K562 (cell line): Measurements from ENCODE around the gene DYSF. TPM values are rescaled to one million over a fixed set of nuclear protein-coding genes. Genes with fewer than 3 reads are reported as not detected.

ENCODE experiments used
- ATAC-seq: fragments of 200-7000 bp; cut with Tn5 transposase; 3 replicates; pipeline ENCODE4 v1.9.1; 2020; ENCODE audit warnings: moderate library complexity
- BruUV-seq: library from RNA; stranded (reverse); fragments of 400-500 nt; replicated peaks from 2 replicates; lab custom pipeline; 2021; lab: Mats Ljungman, UMichigan
- CTCF ChIA-PET: fragments of 300-600 bp; formaldehyde crosslinking; extraction: SDS; loops from one replicate; lab custom pipeline; 2021; ENCODE audit warnings: low intra/inter-chr PET ratio; lab: Yijun Ruan, JAX
- POLR2A ChIA-PET: fragments of 300-600, 350-650 bp; sonication (Branson Sonifier 250); formaldehyde crosslinking; extraction: SDS; loops from one replicate; lab custom pipeline; 2021; ENCODE audit warnings: antibody characterized with exemption, inconsistent platforms; lab: Yijun Ruan, JAX
- DNase-seq, 4 experiments: peaks; one replicate each; pipeline versions ENCODE4 v3.0.0 to v3.0.0-alpha.2; 2011 to 2018; ENCODE audit warnings: low spot score in 3 of 4, mixed read lengths in 3 of 4; ENCODE audit errors: extremely low read depth in 1 of 4
- FAIRE-seq: peaks from 2 replicates; lab custom pipeline; 2011; peaks lifted over from hg19 to GRCh38; lab: Jason Lieb, UNC
- H2AFZ ChIP-seq: 2 replicates; pipeline ENCODE4 v1.6.0; 2011; ENCODE audit warnings: low read depth, low read length, control low read depth, inconsistent platforms
- H3K27ac ChIP-seq: fragments of 200-600 bp; 3 replicates; pipeline ENCODE4 v1.8.0; 2011; ENCODE audit warnings: low read depth, mild to moderate bottlenecking, control low read depth, inconsistent platforms, low read length, moderate library complexity, mixed read lengths; ENCODE audit errors: extremely low read depth
- H3K27me3 ChIP-seq, 2 experiments: fragments of 300-600 bp in 1 of 2; 2 replicates in 1 of 2; 3 replicates in 1 of 2; pipeline versions ENCODE4 v1.6.0 to v1.8.0; 2011; ENCODE audit warnings: inconsistent platforms in 2 of 2, low read length in 2 of 2, mild to moderate bottlenecking in 1 of 2, mixed read lengths in 1 of 2, moderate library complexity in 1 of 2; ENCODE audit not compliant: control insufficient read depth in 2 of 2, insufficient read depth in 2 of 2
- H3K36me3 ChIP-seq: fragments of 300-600 bp; 3 replicates; pipeline ENCODE4 v1.8.0; 2011; ENCODE audit warnings: mild to moderate bottlenecking, low read length, inconsistent platforms; ENCODE audit not compliant: control insufficient read depth, insufficient read depth
- H3K4me1 ChIP-seq, 2 experiments: fragments of 200-600 bp in 1 of 2; replicated peaks in 1 of 2; 2 replicates in 1 of 2; 3 replicates in 1 of 2; pipeline versions ENCODE4 v1.5.1 to v1.8.0; 2011; ENCODE audit warnings: inconsistent platforms in 2 of 2, low read length in 2 of 2, mild to moderate bottlenecking in 1 of 2, mixed read lengths in 1 of 2, moderate library complexity in 1 of 2; ENCODE audit not compliant: control insufficient read depth in 2 of 2, insufficient read depth in 2 of 2
- H3K4me2 ChIP-seq: 2 replicates; pipeline ENCODE4 v1.6.1; 2011; ENCODE audit warnings: low read length, control low read depth, inconsistent platforms, mixed read lengths; ENCODE audit not compliant: insufficient read depth
- H3K4me3 ChIP-seq: fragments of 200-600 bp; sonication (generic), shearing (Covaris generic); 2 replicates; pipeline ENCODE4 v1.5.1; 2016; ENCODE audit warnings: control low read depth, inconsistent platforms
- H3K79me2 ChIP-seq: fragments of 200-600 bp; 3 replicates; pipeline ENCODE4 v1.8.0; 2011; ENCODE audit warnings: low read length, inconsistent platforms; ENCODE audit not compliant: control insufficient read depth, insufficient read depth
- H3K9ac ChIP-seq, 2 experiments: 2 replicates each; pipeline versions ENCODE4 v1.6.0 to v1.6.1; 2011; ENCODE audit warnings: low read depth in 2 of 2, low read length in 2 of 2, control low read depth in 1 of 2, inconsistent platforms in 1 of 2, mild to moderate bottlenecking in 1 of 2, mixed read lengths in 1 of 2; ENCODE audit not compliant: insufficient read depth in 1 of 2
- H3K9me1 ChIP-seq: one replicate; pipeline ENCODE4 v1.6.0; 2011; ENCODE audit warnings: inconsistent platforms, mild to moderate bottlenecking, low read length, moderate library complexity; ENCODE audit not compliant: control insufficient read depth, insufficient read depth
- H3K9me3 ChIP-seq: replicated peaks from 2 replicates; pipeline ENCODE4 v1.5.1; 2011; ENCODE audit warnings: low read depth, low read length, inconsistent platforms; ENCODE audit not compliant: control insufficient read depth, insufficient read depth
- H4K20me1 ChIP-seq: replicated peaks from 2 replicates; pipeline ENCODE4 v1.6.1; 2011; ENCODE audit warnings: low read length, inconsistent platforms, mixed read lengths; ENCODE audit not compliant: control insufficient read depth, insufficient read depth
- ATF7 ChIP-seq: fragments of 450-650 bp; IDR thresholded peaks from 2 replicates; pipeline ENCODE4 v1.7.1; 2014; ENCODE audit warnings: mild to moderate bottlenecking, moderate library complexity
- HCFC1 ChIP-seq: IDR thresholded peaks from 2 replicates; pipeline ENCODE4 v1.6.1; 2012; ENCODE audit warnings: low read depth, low read length, improper control_type of control experiment
- KAT2B ChIP-seq: IDR thresholded peaks from one replicate; pipeline ENCODE4 v1.6.1; 2012; ENCODE audit warnings: low read depth, mild to moderate bottlenecking, control low read depth, inconsistent platforms, low read length, moderate library complexity
- LEF1 ChIP-seq: fragments of 450-650 bp; IDR thresholded peaks from 2 replicates; pipeline ENCODE4 v1.6.1; 2016; ENCODE audit warnings: mild to moderate bottlenecking
- NELFE ChIP-seq: IDR thresholded peaks from 2 replicates; pipeline ENCODE4 v1.6.1; 2011; ENCODE audit warnings: mild to moderate bottlenecking; ENCODE audit not compliant: insufficient read depth, insufficient read length
- POLR2B ChIP-seq: fragments of 450-650 bp; IDR thresholded peaks from 2 replicates; pipeline ENCODE4 v1.6.1; 2018; ENCODE audit warnings: low read depth; ENCODE audit not compliant: partially characterized antibody
- ZNF407 ChIP-seq: fragments of 450-650 bp; IDR thresholded peaks from 2 replicates; pipeline ENCODE4 v1.6.1; 2016; ENCODE audit warnings: low read depth
- WGBS: fragments of 100-300 bp; shearing (Covaris generic); methylation state at CpG from one replicate; pipeline ENCODE4 v1.1.6; 2016; ENCODE audit warnings: low coverage, mixed read lengths; ENCODE audit not compliant: insufficient coverage; ENCODE audit errors: missing lambda C conversion rate; 5-methylcytosine and 5-hydroxymethylcytosine counted together
- in situ Hi-C: fragments of 300-500 bp; cut with MboI; formaldehyde crosslinking; loops from 4 replicates; pipeline ENCODE4 v1.15.0; 2018; ENCODE audit warnings: inconsistent platforms, mixed read lengths
- intact Hi-C: fragments of 100-400 bp; cut with micrococcal nuclease; formaldehyde crosslinking; loops from 2 replicates; pipeline ENCODE4 v1.14.2; 2022
- polyA plus RNA-seq, 8 experiments: library from polyadenylated mRNA; depleted of rRNA in 4 of 8; stranded (reverse) in 5 of 8; unstranded in 3 of 8; fragments of >200 nt; fragmentation: Nextera tagmentation in 2 of 8; fragmentation: Illumina TruSeq in 1 of 8; extraction: Ambion mirVana in 2 of 8; extraction: Trizol in 1 of 8; gene quantifications; 2 replicates each; pipeline versions ENCODE4 v1.2.1 to v1.2.3, GENCODE V29; 2011 to 2014; ENCODE audit warnings: inconsistent platforms in 1 of 8, missing spikeins in 1 of 8
- total RNA-seq, 7 experiments: library from RNA; depleted of rRNA in 6 of 7; stranded (reverse); fragments of >200 nt in 6 of 7; fragmentation: Illumina TruSeq in 2 of 7; extraction: Trizol in 2 of 7; gene quantifications; 2 replicates each; pipeline versions ENCODE4 v1.2.1 to v1.2.3, GENCODE V29; 2011 to 2021; ENCODE audit warnings: low replicate concordance in 1 of 7
- TF ChIP-seq, protein P1 (sequence below): fragments of 250-450 bp; sonication (Bioruptor Pico); IDR thresholded peaks from 2 replicates; pipeline ENCODE4 v1.5.0; 2021; ENCODE audit warnings: mild to moderate bottlenecking, moderate library complexity
- TF ChIP-seq, protein P2 (sequence below): sonication (generic); formaldehyde crosslinking; IDR thresholded peaks from 2 replicates; pipeline ENCODE4 v1.8.1; 2022; ENCODE audit warnings: missing genetic modification reagents

DYSF gene
- total and polyA plus RNA-seq, 9 of the 15 experiments (the other 6 are each of a cell fraction or from before 2014, with no cell fraction given), result 0.01 to 0.80 (median 0.29) TPM

GRCh38 chr2:71721362-71721665 lies 268.0 kb downstream of the DYSF start (continued):
- no peak for TF ChIP-seq ZNF407

DNA sequence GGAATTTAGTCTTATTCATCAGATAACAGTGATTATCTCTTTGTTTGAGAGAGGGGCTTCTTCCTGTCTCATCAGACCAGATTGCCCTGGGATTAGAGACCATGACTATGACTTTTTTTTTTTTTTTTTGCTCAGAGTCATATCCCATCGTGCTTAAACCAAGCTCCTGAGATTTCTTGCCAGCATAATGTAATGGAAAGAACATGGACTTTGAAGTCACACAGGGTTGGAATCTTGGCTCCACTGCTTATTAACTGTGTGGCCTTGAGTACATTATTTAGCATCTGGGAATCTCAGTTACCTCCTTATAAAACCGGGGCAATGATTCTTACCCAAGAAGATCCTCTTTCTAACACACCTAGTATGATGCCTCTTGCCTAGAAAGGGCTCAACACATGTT lies 268.3 kb downstream of the DYSF start:
- Histone ChIP-seq H3K27me3 (0 out of 5 replicates have a peak, but pooled peaks cover 0 to 4% of the 10 kb centered on the region in 2 experiments), H2AFZ (no peak overlapping the region), H3K9me1 (no peaks in the 10 kb centered on the region), H3K4me2 (no peak overlapping the region), H3K79me2 (no peaks in the 10 kb centered on the region), H3K9me3 (peaks cover 2% of the 10 kb centered on the region; the same call in 1 of the 2 replicates), H3K27ac (no peak overlapping the region), H3K4me3 (no peak overlapping the region), H3K4me1 (peaks cover 0 to 3% of the 10 kb centered on the region in 2 experiments; a peak in 1 of 5 replicates), H3K36me3 (no peaks in the 10 kb centered on the region), H4K20me1 (no peaks in the 10 kb centered on the region), H3K9ac (no peak overlapping the region)
- CTCF ChIA-PET, result no interaction called here
- POLR2A ChIA-PET, result interaction anchor here (0.6 kb wide), 1 partner anchor 432 kb away, joined by 4 read pairs; no protein-coding TSS in a partner anchor
- no peak for DNase-seq
- in situ Hi-C loops, result no loop called here
- FAIRE-seq, result no peak
- TF ChIP-seq, protein P1, sequence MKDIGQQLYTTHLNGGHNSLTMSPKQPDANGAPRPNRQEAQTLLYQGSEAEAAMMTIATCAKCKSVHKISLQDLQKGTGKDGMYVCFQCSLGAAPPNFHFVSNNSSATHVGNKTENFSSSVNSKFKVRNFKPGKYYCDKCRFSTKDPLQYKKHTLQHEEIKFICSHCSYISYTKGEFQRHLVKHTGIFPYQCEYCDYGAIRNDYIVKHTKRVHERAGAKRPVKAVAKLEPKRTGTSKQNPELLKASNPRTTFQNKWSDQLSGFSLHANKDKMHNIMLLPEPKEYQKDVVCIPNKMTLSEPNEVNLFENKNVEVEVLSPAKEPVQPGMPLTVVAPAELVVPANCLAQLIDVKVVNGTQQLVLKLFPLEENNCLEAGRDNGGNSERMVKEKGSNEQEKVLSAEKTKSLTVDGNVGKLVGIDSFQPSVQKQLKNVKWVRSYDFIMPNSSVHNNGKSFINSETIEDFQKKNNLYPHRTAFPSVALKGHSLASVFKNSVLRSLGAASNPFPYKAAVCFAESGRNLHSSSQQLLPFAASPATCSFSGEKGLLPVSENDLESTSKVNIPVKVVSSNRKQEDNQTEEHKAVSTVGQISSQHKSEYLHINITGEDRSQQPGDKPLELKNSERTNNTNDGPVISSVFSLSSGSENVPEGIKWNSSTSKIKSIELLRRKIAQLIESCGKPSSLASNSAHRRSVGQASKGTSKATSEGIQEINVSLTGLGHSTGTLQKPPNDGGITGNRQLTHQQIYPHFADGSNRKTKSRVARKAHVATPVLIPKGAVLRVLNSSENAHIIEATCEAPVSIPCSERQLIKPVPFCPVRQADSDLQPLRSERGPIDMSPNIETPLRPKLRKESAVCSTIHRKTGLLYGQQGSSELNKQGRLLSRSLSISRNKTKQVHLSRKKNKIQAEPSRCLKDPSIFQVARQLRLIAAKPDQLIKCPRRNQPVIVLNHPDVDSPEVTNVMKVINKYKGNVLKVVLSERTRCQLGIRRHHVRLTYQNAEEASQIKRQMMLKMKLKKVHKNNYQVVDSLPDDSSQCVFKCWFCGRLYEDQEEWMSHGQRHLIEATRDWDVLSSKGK (CRISPR knock-in tag), result no peak
- TF ChIP-seq, protein P2, sequence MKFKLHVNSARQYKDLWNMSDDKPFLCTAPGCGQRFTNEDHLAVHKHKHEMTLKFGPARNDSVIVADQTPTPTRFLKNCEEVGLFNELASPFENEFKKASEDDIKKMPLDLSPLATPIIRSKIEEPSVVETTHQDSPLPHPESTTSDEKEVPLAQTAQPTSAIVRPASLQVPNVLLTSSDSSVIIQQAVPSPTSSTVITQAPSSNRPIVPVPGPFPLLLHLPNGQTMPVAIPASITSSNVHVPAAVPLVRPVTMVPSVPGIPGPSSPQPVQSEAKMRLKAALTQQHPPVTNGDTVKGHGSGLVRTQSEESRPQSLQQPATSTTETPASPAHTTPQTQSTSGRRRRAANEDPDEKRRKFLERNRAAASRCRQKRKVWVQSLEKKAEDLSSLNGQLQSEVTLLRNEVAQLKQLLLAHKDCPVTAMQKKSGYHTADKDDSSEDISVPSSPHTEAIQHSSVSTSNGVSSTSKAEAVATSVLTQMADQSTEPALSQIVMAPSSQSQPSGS (CRISPR knock-in tag), result no peak
- no peak for TF ChIP-seq LEF1
- no peak for TF ChIP-seq POLR2B
- no peak for TF ChIP-seq HCFC1
- no peak for TF ChIP-seq NELFE
- no peak for TF ChIP-seq KAT2B
- no peak for TF ChIP-seq ATF7
- BruUV-seq, result no TSS peak
- 0% methylated on average over 2 of the region's 2 CpGs for WGBS
- ATAC-seq, result no peak
- intact Hi-C loops, result no loop called here
